HEK293 (cell line): Measurements from ENCODE around the gene CCNB1IP1.

Experiments
- REPIN1 ChIP-seq: fragments of 450-650 bp; formaldehyde crosslinking; IDR thresholded peaks from 2 replicates; pipeline ENCODE4 v1.5.1; 2017; ENCODE audit warnings: missing biosample characterization, missing genetic modification characterization, low read depth
- SCRT1 ChIP-seq: fragments of 450-650 bp; formaldehyde crosslinking; IDR thresholded peaks from 2 replicates; pipeline ENCODE4 v1.5.1; 2016; ENCODE audit warnings: missing biosample characterization, missing genetic modification characterization, borderline replicate concordance
- TCF7L2 ChIP-seq: IDR thresholded peaks from 2 replicates; pipeline ENCODE4 v1.6.1; 2011; ENCODE audit warnings: low read depth, mild to moderate bottlenecking, inconsistent platforms, low read length, moderate library complexity, borderline replicate concordance
- WT1 ChIP-seq: fragments of 450-650 bp; formaldehyde crosslinking; IDR thresholded peaks from 2 replicates; pipeline ENCODE4 v1.5.1; 2016; ENCODE audit warnings: missing biosample characterization, missing genetic modification characterization
- YY2 ChIP-seq: fragments of 450-650 bp; formaldehyde crosslinking; IDR thresholded peaks from 2 replicates; pipeline ENCODE4 v1.5.1; 2016; ENCODE audit warnings: missing biosample characterization, missing genetic modification characterization
- ZFHX2 ChIP-seq: fragments of 450-650 bp; formaldehyde crosslinking; conservative IDR thresholded peaks from 2 replicates; pipeline ENCODE4 v1.5.1; 2016; ENCODE audit warnings: missing biosample characterization, missing genetic modification characterization
- ZNF112 ChIP-seq: fragments of 450-650 bp; formaldehyde crosslinking; IDR thresholded peaks from 2 replicates; pipeline ENCODE4 v1.5.0; 2017; ENCODE audit warnings: missing biosample characterization, missing genetic modification characterization
- ZNF18 ChIP-seq: fragments of 450-650 bp; formaldehyde crosslinking; IDR thresholded peaks from 2 replicates; pipeline ENCODE4 v1.5.1; 2016; ENCODE audit warnings: missing biosample characterization, missing genetic modification characterization
- ZNF24 ChIP-seq: fragments of 450-650 bp; formaldehyde crosslinking; IDR thresholded peaks from 2 replicates; pipeline ENCODE4 v1.5.1; 2016; ENCODE audit warnings: missing biosample characterization, missing genetic modification characterization
- ZNF266 ChIP-seq: fragments of 450-650 bp; formaldehyde crosslinking; IDR thresholded peaks from 2 replicates; pipeline ENCODE4 v1.5.1; 2016; ENCODE audit warnings: missing biosample characterization, missing genetic modification characterization, low read depth
- ZNF292 ChIP-seq: fragments of 450-650 bp; formaldehyde crosslinking; IDR thresholded peaks from 2 replicates; pipeline ENCODE4 v1.5.1; 2016; ENCODE audit warnings: low read depth, missing biosample characterization, missing genetic modification characterization, borderline replicate concordance
- ZNF324 ChIP-seq: fragments of 450-650 bp; formaldehyde crosslinking; IDR thresholded peaks from 2 replicates; pipeline ENCODE4 v1.5.1; 2016; ENCODE audit warnings: missing biosample characterization, missing genetic modification characterization
- ZNF398 ChIP-seq: fragments of 450-650 bp; formaldehyde crosslinking; IDR thresholded peaks from 2 replicates; pipeline ENCODE4 v1.5.1; 2017; ENCODE audit warnings: missing biosample characterization, missing genetic modification characterization
- ZNF518A ChIP-seq: fragments of 450-650 bp; formaldehyde crosslinking; conservative IDR thresholded peaks from 2 replicates; pipeline ENCODE4 v1.5.1; 2016; ENCODE audit warnings: low read depth, missing biosample characterization, missing genetic modification characterization
- ZNF548 ChIP-seq: fragments of 450-650 bp; formaldehyde crosslinking; IDR thresholded peaks from 2 replicates; pipeline ENCODE4 v1.5.1; 2016; ENCODE audit warnings: missing biosample characterization, missing genetic modification characterization
- ZNF555 ChIP-seq: fragments of 450-650 bp; formaldehyde crosslinking; conservative IDR thresholded peaks from 2 replicates; pipeline ENCODE4 v1.5.1; 2017; ENCODE audit warnings: missing biosample characterization, mild to moderate bottlenecking, missing genetic modification characterization, inconsistent platforms
- ZNF610 ChIP-seq: fragments of 450-650 bp; formaldehyde crosslinking; IDR thresholded peaks from 2 replicates; pipeline ENCODE4 v1.5.1; 2016; ENCODE audit warnings: missing biosample characterization, missing genetic modification characterization, borderline replicate concordance
- ZNF658 ChIP-seq: fragments of 450-650 bp; formaldehyde crosslinking; IDR thresholded peaks from 2 replicates; pipeline ENCODE4; 2016; ENCODE audit warnings: missing biosample characterization, missing genetic modification characterization
- ZNF677 ChIP-seq: fragments of 450-650 bp; IDR thresholded peaks from 2 replicates; pipeline ENCODE4 v1.5.0; 2018; ENCODE audit warnings: missing biosample characterization, mild to moderate bottlenecking, missing genetic modification characterization, moderate library complexity
- ZNF768 ChIP-seq: fragments of 450-650 bp; formaldehyde crosslinking; IDR thresholded peaks from 2 replicates; pipeline ENCODE4 v1.5.1; 2018; ENCODE audit warnings: missing biosample characterization, mild to moderate bottlenecking, missing genetic modification characterization

CCNB1IP1 gene

GRCh38 chr14:20305265-20306078 is 27.6 kb downstream of the CCNB1IP1 start, which contains the start of gene TTC5 (continued):
- TF ChIP-seq WT1 (tag by site-specific recombination) = 0 out of 2 replicates have a peak, but pooled peaks have one; percentile 10
- TF ChIP-seq ZNF658 = no peak
- TF ChIP-seq ZNF610 (tag by site-specific recombination) = 0 out of 2 replicates have a peak, but pooled peaks have one; percentile 41
- peak; percentile 87; the same call in 1 of the 2 replicates for TF ChIP-seq ZNF24
- TF ChIP-seq ZFHX2 (tag by site-specific recombination) = peak; percentile 70
- peak; percentile 20; the same call in 1 of the 2 replicates for TF ChIP-seq REPIN1
- TF ChIP-seq ZNF548 (tag by site-specific recombination) = no peak
- peak; percentile 33; the same call in 1 of the 2 replicates for TF ChIP-seq ZNF398
- TF ChIP-seq SCRT1 (tag by site-specific recombination) = no peak
- TF ChIP-seq TCF7L2 = no peak
- TF ChIP-seq ZNF677 (tag by site-specific recombination) = no peak
- peak; percentile 85 for TF ChIP-seq ZNF324
- no peak for TF ChIP-seq ZNF266 (tag by site-specific recombination)
- TF ChIP-seq ZNF112 (tag by site-specific recombination) = no peak
- no peak for TF ChIP-seq ZNF292
- peak; percentile 62 for TF ChIP-seq YY2 (tag by site-specific recombination)
- no peak for TF ChIP-seq ZNF768 (tag by site-specific recombination)
- peak; percentile 63 for TF ChIP-seq ZNF518A (tag by site-specific recombination)
- TF ChIP-seq ZNF18 = no peak; the same call in 1 of the 2 replicates
- no peak for TF ChIP-seq ZNF555
